ENCODE measurements around the gene MSLN. TPM values are rescaled to one million over a fixed set of nuclear protein-coding genes. Genes with fewer than 3 reads are reported as not detected.
A peak's percentile ranks its signal among the peaks of the same experiment; 100 is the strongest.

Gene MSLN
- total and polyA plus RNA-seq, 2 of the 8 experiments (the other 6 are each of a cell fraction or from before 2014, with no cell fraction given): 0.28 to 0.50 TPM

DNA sequence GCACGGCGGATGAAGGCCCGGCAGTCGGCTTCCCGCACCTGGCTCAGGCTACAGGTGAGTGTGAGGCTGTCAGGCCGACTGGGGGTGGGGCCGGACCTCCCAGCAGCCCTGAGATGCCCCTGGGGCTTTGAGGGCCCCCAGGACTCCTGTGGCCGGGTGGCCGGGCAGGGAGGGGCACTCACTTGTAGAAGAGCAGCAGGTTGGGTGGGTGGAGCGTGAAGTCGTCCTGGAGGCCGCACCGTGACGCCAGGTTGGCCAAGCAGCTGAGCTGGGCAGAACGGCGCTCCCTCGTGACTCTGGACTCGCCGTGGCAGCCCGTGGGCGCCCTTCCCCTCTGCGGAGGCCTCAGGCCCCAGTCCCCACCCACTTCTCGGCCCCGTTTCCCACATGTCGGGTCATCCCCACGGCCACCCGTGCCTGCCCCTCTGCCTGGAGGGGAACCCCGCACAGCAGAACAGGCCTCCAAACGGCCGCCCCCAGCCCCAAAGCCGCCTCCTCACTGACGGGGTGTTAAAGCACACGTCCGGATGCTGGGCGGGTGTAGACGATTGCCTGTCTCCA lies 14.8 kb downstream of the MSLN start:
- DNase-seq (ENCODE audit: low read depth in 1 of 2, low spot score in 2 of 2) (no peak), FAIRE-seq (no peak)
- no peak overlapping the region for H3K56ac ChIP-seq (replicated peaks; ENCODE audit: insufficient read length, low read depth, low read length)
- H3K23me2 ChIP-seq (ENCODE audit: low read depth, low read length): no peaks in the 10 kb centered on the region; the same call in 1 of the 2 replicates
- no peak overlapping the region for H3K23ac ChIP-seq (ENCODE audit: insufficient read length)
- H2BK15ac ChIP-seq (ENCODE audit: low read length): no peak overlapping the region
- H2AFZ ChIP-seq (ENCODE audit: low read length): no peak overlapping the region
- H4K91ac ChIP-seq (replicated peaks; ENCODE audit: insufficient read length, low read length): no peak overlapping the region
- no peak overlapping the region for H3K27ac ChIP-seq (ENCODE audit: low read depth, low read length)
- no peak overlapping the region for H3K9ac ChIP-seq (replicated peaks in 1 of 4; ENCODE audit: extremely low read depth in 1 of 4, low read depth in 3 of 4, low read length in 3 of 4)
- H3K4me3 ChIP-seq (ENCODE audit: extremely low read depth in 1 of 4, insufficient read depth in 2 of 4, low read depth in 3 of 4, low read length in 4 of 4): no peak overlapping the region
- H3K27me3 ChIP-seq (replicated peaks in 1 of 4; ENCODE audit: control insufficient read depth in 3 of 4, extremely low read depth in 1 of 4, insufficient read depth in 3 of 4, low read length in 3 of 4): peaks cover 0 to 2% (median under 1%) of the 10 kb centered on the region in 4 experiments; a peak in 3 of 7 replicates
- H3K14ac ChIP-seq (ENCODE audit: insufficient read length): no peak overlapping the region
- H4K5ac ChIP-seq (ENCODE audit: insufficient read length, low read depth, low read length): no peak overlapping the region
- H3K36me3 ChIP-seq (ENCODE audit: control insufficient read depth in 2 of 4, insufficient read depth in 4 of 4, low read length in 3 of 4): no peaks in the 10 kb centered on the region
- no peaks in the 10 kb centered on the region for H3K4me1 ChIP-seq (replicated peaks in 1 of 4; ENCODE audit: control insufficient read depth in 3 of 4, insufficient read depth in 4 of 4, low read length in 3 of 4)
- no peak overlapping the region for H3K4me2 ChIP-seq (ENCODE audit: insufficient read depth in 1 of 2, low read depth in 2 of 2, low read length in 2 of 2)
- H4K8ac ChIP-seq (ENCODE audit: extremely low read depth, insufficient read depth, low read length): no peak overlapping the region
- 0 out of 2 replicates have a peak overlapping the region, but pooled peaks have one; percentile 61 for H2BK20ac ChIP-seq (ENCODE audit: low read length)
- ChIA-PET CTCF (ENCODE audit: partially characterized antibody) (interaction anchor here (1.2 to 6.0 kb wide), 2 partner anchors 10 to 59 kb away, joined by 3 to 35 read pairs; no protein-coding TSS in a partner anchor), POLR2A (ENCODE audit: partially characterized antibody) (interaction anchor here (0.9 to 2.1 kb wide), 2 partner anchors 25 to 28 kb away, joined by 3 to 7 read pairs; no protein-coding TSS in a partner anchor)
- peaks cover 0 to 2% of the 10 kb centered on the region in 2 experiments for H4K20me1 ChIP-seq (replicated peaks in 1 of 2; ENCODE audit: control insufficient read depth in 1 of 2, insufficient read depth in 2 of 2, low read length in 2 of 2)
- no peaks in the 10 kb centered on the region for H3K9me3 ChIP-seq (ENCODE audit: insufficient read depth in 2 of 2, low read depth in 1 of 2, low read length in 1 of 2)
- H2BK5ac ChIP-seq (ENCODE audit: low read depth, low read length): no peak overlapping the region
- no peak overlapping the region for H2AK5ac ChIP-seq (ENCODE audit: low read depth, low read length)
- H3K4ac ChIP-seq (replicated peaks; ENCODE audit: insufficient read length, low read depth, low read length): no peak overlapping the region
- H3K79me2 ChIP-seq (ENCODE audit: control insufficient read depth in 1 of 2, insufficient read depth in 2 of 2, low read length in 2 of 2): no peaks in the 10 kb centered on the region
- no peak overlapping the region for H2BK120ac ChIP-seq (replicated peaks; ENCODE audit: low read depth, low read length)
- 87% methylated on average over 33 of the region's 36 CpGs; no CpG with 5 or more reads in 1 of the 2 experiments for WGBS, 2 experiments (ENCODE audit: extremely low coverage in 1 of 2, insufficient coverage in 1 of 2, insufficient read length in 1 of 2, insufficient replicate concordance in 2 of 2, low coverage in 1 of 2, low lambda C conversion rate in 2 of 2, missing lambda C conversion rate in 1 of 2)
- H3K18ac ChIP-seq (ENCODE audit: extremely low read depth, low read length): no peak overlapping the region
- no peaks in the 10 kb centered on the region for H3K79me1 ChIP-seq (ENCODE audit: low read depth, low read length)
- no peak overlapping the region for H2BK12ac ChIP-seq (ENCODE audit: low read depth, low read length)
- TF ChIP-seq E2F6 (IDR thresholded peaks at IDR 0.05) (no peak), SP1 (IDR thresholded peaks at IDR 0.05; ENCODE audit: low read depth, low read length) (no peak), RBBP5 (IDR thresholded peaks at IDR 0.05; ENCODE audit: borderline replicate concordance, low read depth, low read length) (no peak)
